HepG2 (cell line): Measurements from ENCODE around the gene FLVCR1. TPM values are rescaled to one million over a fixed set of nuclear protein-coding genes. Genes with fewer than 3 reads are reported as not detected.
A peak's percentile ranks its signal among the peaks of the same experiment; 100 is the strongest.

Experiments
- HDAC1 ChIP-seq: sonication (generic); formaldehyde crosslinking; IDR thresholded peaks from 2 replicates; pipeline ENCODE4 v1.5.1; 2020; ENCODE audit warnings: mild to moderate bottlenecking, missing genetic modification reagents
- HDAC2 ChIP-seq: sonication (generic); formaldehyde crosslinking; IDR thresholded peaks from 2 replicates; pipeline ENCODE4 v1.4.0; 2020; ENCODE audit warnings: missing genetic modification reagents
- NCOA2 ChIP-seq: sonication (generic); formaldehyde crosslinking; IDR thresholded peaks from 2 replicates; pipeline ENCODE4 v1.8.0; 2022; ENCODE audit warnings: inconsistent platforms
- NFKBIZ ChIP-seq: IDR thresholded peaks from 2 replicates; pipeline ENCODE4 v1.6.1; 2018; ENCODE audit warnings: missing genetic modification reagents, missing compliant biosample characterization
- NONO ChIP-seq, 2 experiments: fragments of 450-650 bp in 1 of 2; sonication (generic) in 1 of 2; formaldehyde crosslinking in 1 of 2; IDR thresholded peaks in 1 of 2; conservative IDR thresholded peaks in 1 of 2; 2 replicates each; pipeline versions ENCODE4 v1.6.1 to v1.8.0; 2017 to 2022; ENCODE audit warnings: mild to moderate bottlenecking in 1 of 2, missing genetic modification reagents in 1 of 2, moderate library complexity in 1 of 2
- NR2F6 ChIP-seq, 2 experiments: IDR thresholded peaks; 2 replicates each; pipeline ENCODE4 v1.6.1; 2016; ENCODE audit warnings: antibody characterized with exemption in 1 of 2, mild to moderate bottlenecking in 1 of 2
- PAXIP1 ChIP-seq: sonication (generic); formaldehyde crosslinking; conservative IDR thresholded peaks from 2 replicates; pipeline ENCODE4 v1.4.0; 2020; ENCODE audit warnings: mild to moderate bottlenecking, missing genetic modification reagents, moderate library complexity
- PHF21A ChIP-seq: sonication (generic); formaldehyde crosslinking; IDR thresholded peaks from 2 replicates; pipeline ENCODE4 v1.5.0; 2020; ENCODE audit warnings: mild to moderate bottlenecking, missing genetic modification reagents
- POGZ ChIP-seq: sonication (generic); formaldehyde crosslinking; IDR thresholded peaks from 2 replicates; pipeline ENCODE4 v1.4.0; 2020; ENCODE audit warnings: mild to moderate bottlenecking, missing genetic modification reagents
- POLR2A ChIP-seq, 2 experiments: IDR thresholded peaks; 2 replicates each; pipeline ENCODE4 v1.6.1; 2011; ENCODE audit warnings: low read depth in 2 of 2, low read length in 2 of 2, mild to moderate bottlenecking in 1 of 2, moderate library complexity in 1 of 2; ENCODE audit not compliant: insufficient read depth in 1 of 2
- POLR2G ChIP-seq: fragments of 200-400 bp; formaldehyde crosslinking; IDR thresholded peaks from 2 replicates; pipeline ENCODE4 v1.6.1; 2018; ENCODE audit warnings: mild to moderate bottlenecking, low read depth, low read length, moderate library complexity
- PPARG ChIP-seq: conservative IDR thresholded peaks from 2 replicates; pipeline ENCODE4 v1.6.1; 2016; ENCODE audit warnings: missing biosample characterization, missing genetic modification reagents
- SSRP1 ChIP-seq: IDR thresholded peaks from 2 replicates; pipeline ENCODE4 v1.6.1; 2016; ENCODE audit warnings: control low read depth
- U2AF1 ChIP-seq: fragments of 200-400 bp; formaldehyde crosslinking; optimal IDR thresholded peaks from 2 replicates; pipeline ENCODE3; 2017; ENCODE audit warnings: mild to moderate bottlenecking, low read depth, low read length
- XBP1 ChIP-seq: sonication (generic); formaldehyde crosslinking; IDR thresholded peaks from 2 replicates; pipeline ENCODE4 v1.5.0; 2020; ENCODE audit warnings: missing genetic modification reagents
- ZFP1 ChIP-seq: IDR thresholded peaks from 2 replicates; pipeline ENCODE4 v1.6.1; 2016
- ZNF136 ChIP-seq: sonication (generic); formaldehyde crosslinking; IDR thresholded peaks from 2 replicates; pipeline ENCODE4 v1.8.1; 2022; ENCODE audit warnings: low read depth, mild to moderate bottlenecking, moderate library complexity, missing genetic modification reagents
- ZNF232 ChIP-seq: sonication (generic); formaldehyde crosslinking; IDR thresholded peaks from 2 replicates; pipeline ENCODE4 v1.4.0; 2020; ENCODE audit warnings: missing genetic modification reagents, borderline replicate concordance
- ZNF292 ChIP-seq: sonication (generic); formaldehyde crosslinking; IDR thresholded peaks from 2 replicates; pipeline ENCODE4 v1.8.1; 2022; ENCODE audit warnings: mild to moderate bottlenecking, low read depth, missing genetic modification reagents, borderline replicate concordance
- ZNF501 ChIP-seq: sonication (generic); formaldehyde crosslinking; IDR thresholded peaks from 2 replicates; pipeline ENCODE4 v1.5.1; 2020; ENCODE audit warnings: mild to moderate bottlenecking, moderate library complexity, missing genetic modification reagents
- polyA plus RNA-seq, 8 experiments: library from polyadenylated mRNA; depleted of rRNA in 3 of 8; stranded (reverse) in 7 of 8; unstranded in 1 of 8; fragments of >200 nt; fragmentation: Illumina TruSeq in 4 of 8; extraction: Trizol in 4 of 8; gene quantifications; 2 replicates each; pipeline versions ENCODE4 v1.2.1 to v1.2.3, GENCODE V29; 2011 to 2016; ENCODE audit warnings: low read depth in 4 of 8, missing spikeins in 1 of 8, mixed read lengths in 1 of 8; ENCODE audit not compliant: insufficient read depth in 1 of 8
- total RNA-seq, 5 experiments: library from RNA; depleted of rRNA; stranded (reverse); fragments of >200 nt; fragmentation: Illumina TruSeq; extraction: Trizol; gene quantifications; 2 replicates each; pipeline ENCODE4 v1.2.3, GENCODE V29; 2016; ENCODE audit warnings: low read depth in 1 of 5
- TF ChIP-seq, protein P1 (sequence below): sonication (generic); formaldehyde crosslinking; IDR thresholded peaks from 2 replicates; pipeline ENCODE4 v1.8.0; 2022; ENCODE audit warnings: mild to moderate bottlenecking, missing genetic modification reagents, moderate library complexity

The FLVCR1 gene
- total and polyA plus RNA-seq, 2 of the 13 experiments (the other 11 are each of a cell fraction or from before 2014, with no cell fraction given), result 14.8 to 39.8 TPM

DNA sequence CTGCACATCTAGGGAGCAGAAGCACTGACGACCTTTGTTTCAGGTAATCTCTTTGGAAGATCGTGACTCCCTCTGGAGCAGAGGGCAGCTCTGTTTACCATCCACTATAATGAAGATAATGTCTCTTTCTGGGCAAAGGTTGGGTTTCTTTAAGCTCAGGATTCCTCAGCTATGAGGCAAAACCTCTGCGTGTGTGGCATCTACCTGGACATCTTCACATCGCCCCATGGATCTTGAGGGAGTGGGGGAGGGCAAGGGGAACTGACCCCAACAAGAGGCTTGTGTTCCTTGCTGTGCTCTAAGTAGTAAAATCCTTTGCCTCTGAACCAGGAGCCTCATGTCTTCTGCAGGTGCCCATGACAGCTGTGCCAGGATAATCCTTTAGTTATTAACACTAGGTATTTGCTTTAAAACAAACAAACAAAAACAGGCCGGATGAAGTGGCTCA lies 30.2 kb upstream of the FLVCR1 start (continued):
- TF ChIP-seq ZNF232 (CRISPR knock-in tag), result no peak
- no peak for TF ChIP-seq U2AF1
- no peak for TF ChIP-seq XBP1 (CRISPR knock-in tag)
- TF ChIP-seq POLR2A (IDR thresholded peaks at IDR 0.05; ENCODE audit: insufficient read depth in 1 of 2, low read depth in 2 of 2, low read length in 2 of 2), result 0 out of 4 replicates have a peak, but pooled peaks of 1 of the 2 experiments have one; percentile 7
- peak; percentile 86 for TF ChIP-seq HDAC2 (CRISPR knock-in tag)
- TF ChIP-seq NR2F6 (IDR thresholded peaks at IDR 0.05), result peak; percentile 82
- peak; percentile 78 for TF ChIP-seq NR2F6 (CRISPR knock-in tag; IDR thresholded peaks at IDR 0.05)
- TF ChIP-seq PPARG, result peak; percentile 99
- TF ChIP-seq NCOA2 (CRISPR knock-in tag), result peak; percentile 74
- 0 out of 2 replicates have a peak, but pooled peaks have one; percentile 30 for TF ChIP-seq ZNF136 (CRISPR knock-in tag)
- TF ChIP-seq SSRP1, result 0 out of 2 replicates have a peak, but pooled peaks have one; percentile 8
- peak; percentile 79; the same call in 1 of the 2 replicates for TF ChIP-seq PHF21A (CRISPR knock-in tag)
- peak; percentile 52; the same call in 1 of the 2 replicates for TF ChIP-seq POLR2G
- TF ChIP-seq NFKBIZ (CRISPR knock-in tag), result 0 out of 2 replicates have a peak, but pooled peaks have one; percentile 30
- TF ChIP-seq ZFP1 (CRISPR knock-in tag), result 0 out of 2 replicates have a peak, but pooled peaks have one; percentile 11
- no peak for TF ChIP-seq ZNF292
- TF ChIP-seq POGZ (CRISPR knock-in tag), result 0 out of 2 replicates have a peak, but pooled peaks have one; percentile 37
- no peak for TF ChIP-seq NONO (IDR thresholded peaks at IDR 0.05)
- TF ChIP-seq NONO (CRISPR knock-in tag; conservative IDR thresholded peaks at IDR 0.05), result 0 out of 2 replicates have a peak, but pooled peaks have one; percentile 16
- peak; percentile 48; the same call in 1 of the 2 replicates for TF ChIP-seq HDAC1 (CRISPR knock-in tag)
- TF ChIP-seq, protein P1, sequence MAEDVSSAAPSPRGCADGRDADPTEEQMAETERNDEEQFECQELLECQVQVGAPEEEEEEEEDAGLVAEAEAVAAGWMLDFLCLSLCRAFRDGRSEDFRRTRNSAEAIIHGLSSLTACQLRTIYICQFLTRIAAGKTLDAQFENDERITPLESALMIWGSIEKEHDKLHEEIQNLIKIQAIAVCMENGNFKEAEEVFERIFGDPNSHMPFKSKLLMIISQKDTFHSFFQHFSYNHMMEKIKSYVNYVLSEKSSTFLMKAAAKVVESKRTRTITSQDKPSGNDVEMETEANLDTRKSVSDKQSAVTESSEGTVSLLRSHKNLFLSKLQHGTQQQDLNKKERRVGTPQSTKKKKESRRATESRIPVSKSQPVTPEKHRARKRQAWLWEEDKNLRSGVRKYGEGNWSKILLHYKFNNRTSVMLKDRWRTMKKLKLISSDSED, result 0 out of 2 replicates have a peak, but pooled peaks have one; percentile 49
- 0 out of 2 replicates have a peak, but pooled peaks have one; percentile 13 for TF ChIP-seq ZNF501 (CRISPR knock-in tag)
- peak; percentile 93 for TF ChIP-seq PAXIP1
